ENCODE results near the gene GARIN3.
"Not testable (repeated sequence)": the region's sequence is repeated elsewhere in the genome, so short reads cannot be mapped to it uniquely, and the experiment has no call there.

Gene GARIN3

DNA sequence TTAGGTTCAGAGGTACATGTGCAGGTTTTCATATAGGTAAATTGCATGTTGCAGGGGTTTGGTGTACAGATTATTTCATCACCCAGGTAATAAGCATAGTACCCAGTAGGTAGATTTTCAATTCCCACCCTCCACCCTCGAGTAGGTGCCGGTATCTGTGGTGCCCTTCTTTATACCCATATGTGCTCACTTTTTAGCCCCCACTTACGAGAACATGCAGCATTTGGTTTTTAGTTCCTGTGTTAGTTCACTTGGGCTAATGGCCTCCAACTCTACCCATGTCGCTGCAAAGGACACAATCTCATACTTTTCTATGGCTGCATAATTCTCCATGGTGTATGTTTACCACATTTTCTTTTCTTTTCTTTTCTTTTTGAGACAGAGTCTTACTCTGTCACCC, 35.8 kb upstream of the GARIN3 start:
- no peak overlapping the region for H3K4me3 ChIP-seq (ENCODE audit: low read length)
- H3K36me3 ChIP-seq (ENCODE audit: control insufficient read depth, insufficient read depth, low read length, severe bottlenecking), result no peaks in the 10 kb centered on the region
- H3K4me1 ChIP-seq (ENCODE audit: control insufficient read depth, insufficient read depth, low read length), result no peaks in the 10 kb centered on the region
- H3K9ac ChIP-seq (ENCODE audit: low read length), result no peak overlapping the region
- no peak for DNase-seq (ENCODE audit: low read depth)
- no peaks in the 10 kb centered on the region for H3K27me3 ChIP-seq (replicated peaks; ENCODE audit: control insufficient read depth, insufficient read depth, low read length)
- peaks cover 12% of the 10 kb centered on the region for H3K9me3 ChIP-seq (ENCODE audit: control insufficient read depth, low read length)

DNA sequence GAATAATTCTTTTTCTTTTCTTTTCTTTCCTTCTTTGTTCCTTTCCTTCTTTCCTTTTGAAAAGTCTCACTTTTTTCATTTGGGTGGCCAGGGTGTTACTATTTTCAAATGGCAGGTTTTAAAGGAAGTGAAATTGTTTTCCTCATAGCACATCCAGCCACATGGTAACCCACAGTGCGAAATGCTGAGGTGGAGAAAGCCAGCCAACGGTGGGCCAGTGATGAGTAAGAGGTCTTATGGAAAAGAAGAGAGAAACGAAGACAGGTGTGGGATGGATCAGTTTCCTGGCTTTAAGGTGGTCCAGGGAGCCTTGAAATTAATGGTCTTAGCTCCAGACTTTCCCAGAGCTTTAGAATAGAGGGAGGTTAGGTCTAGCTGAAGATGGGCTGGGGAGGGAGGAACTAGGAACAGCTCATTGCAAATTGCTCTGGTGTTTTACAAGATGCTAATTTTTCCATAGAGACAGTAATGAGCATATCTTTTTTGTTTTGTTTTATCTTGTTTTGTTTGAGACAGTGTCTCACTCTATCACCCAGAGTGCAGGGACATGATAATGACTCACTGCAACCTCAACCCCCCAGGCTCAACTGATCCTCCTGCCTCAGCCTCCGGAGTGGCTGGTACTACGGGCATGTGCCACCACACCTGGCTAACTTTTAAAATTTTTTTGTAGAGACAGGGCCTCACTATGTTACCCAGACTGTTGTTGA, 32.4 kb upstream of the GARIN3 start:
- no peak overlapping the region for H3K9ac ChIP-seq (ENCODE audit: low read length)
- H3K9me3 ChIP-seq (ENCODE audit: control insufficient read depth, low read length), result no peaks in the 10 kb centered on the region
- H3K36me3 ChIP-seq (ENCODE audit: control insufficient read depth, insufficient read depth, low read length, severe bottlenecking), result no peaks in the 10 kb centered on the region
- no peak for DNase-seq (ENCODE audit: low read depth)
- H3K4me1 ChIP-seq (ENCODE audit: control insufficient read depth, insufficient read depth, low read length), result no peaks in the 10 kb centered on the region
- H3K27me3 ChIP-seq (replicated peaks; ENCODE audit: control insufficient read depth, insufficient read depth, low read length), result peaks cover 6% of the 10 kb centered on the region
- H3K4me3 ChIP-seq (ENCODE audit: low read length), result no peak overlapping the region

DNA sequence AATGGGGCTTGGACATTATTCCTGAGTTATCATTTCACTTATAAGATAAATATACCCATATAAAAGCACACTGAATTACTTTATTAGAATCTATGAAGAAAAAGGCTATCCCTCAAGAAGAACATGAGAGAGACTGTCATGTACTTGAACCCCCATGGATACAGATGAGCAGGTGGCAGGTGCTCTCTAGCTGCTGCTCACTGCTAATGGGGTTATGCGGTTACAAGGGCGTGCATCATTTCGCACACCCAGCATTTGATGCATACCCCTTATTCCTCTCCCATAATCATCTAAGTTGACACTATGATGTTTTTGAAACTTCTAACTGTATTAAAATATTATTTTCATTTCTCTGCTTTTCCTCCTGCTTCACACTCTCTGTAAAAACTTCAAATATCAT, 31.0 kb upstream of the GARIN3 start:
- H3K4me1 ChIP-seq (ENCODE audit: control insufficient read depth, insufficient read depth, low read length), result no peaks in the 10 kb centered on the region
- H3K36me3 ChIP-seq (ENCODE audit: control insufficient read depth, insufficient read depth, low read length, severe bottlenecking), result no peaks in the 10 kb centered on the region
- H3K9ac ChIP-seq (ENCODE audit: low read length), result no peak overlapping the region
- H3K4me3 ChIP-seq (ENCODE audit: low read length), result no peak overlapping the region
- no peak for DNase-seq (ENCODE audit: low read depth)
- H3K9me3 ChIP-seq (ENCODE audit: control insufficient read depth, low read length), result no peaks in the 10 kb centered on the region
- peaks cover 6% of the 10 kb centered on the region for H3K27me3 ChIP-seq (replicated peaks; ENCODE audit: control insufficient read depth, insufficient read depth, low read length)

DNA sequence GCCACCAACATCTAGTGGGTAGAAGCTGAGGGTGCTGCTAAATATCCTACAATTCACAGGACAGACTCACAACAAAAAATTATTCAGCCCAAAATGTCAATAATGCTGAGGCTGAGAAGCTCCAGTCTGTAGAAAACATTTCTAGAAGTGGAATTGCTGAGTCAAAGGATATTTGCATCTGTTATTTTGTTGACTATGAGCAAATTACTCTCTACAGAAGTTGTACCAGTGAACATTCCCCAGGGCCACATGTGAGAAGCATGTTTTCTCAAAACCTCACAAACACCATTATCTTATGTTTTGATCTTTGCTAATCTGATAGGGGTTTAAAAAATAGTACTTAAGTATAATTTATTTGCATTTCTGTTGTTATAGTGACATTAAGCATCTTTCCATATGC, 30.0 kb upstream of the GARIN3 start:
- H3K9ac ChIP-seq (ENCODE audit: low read length), result no peak overlapping the region

DNA sequence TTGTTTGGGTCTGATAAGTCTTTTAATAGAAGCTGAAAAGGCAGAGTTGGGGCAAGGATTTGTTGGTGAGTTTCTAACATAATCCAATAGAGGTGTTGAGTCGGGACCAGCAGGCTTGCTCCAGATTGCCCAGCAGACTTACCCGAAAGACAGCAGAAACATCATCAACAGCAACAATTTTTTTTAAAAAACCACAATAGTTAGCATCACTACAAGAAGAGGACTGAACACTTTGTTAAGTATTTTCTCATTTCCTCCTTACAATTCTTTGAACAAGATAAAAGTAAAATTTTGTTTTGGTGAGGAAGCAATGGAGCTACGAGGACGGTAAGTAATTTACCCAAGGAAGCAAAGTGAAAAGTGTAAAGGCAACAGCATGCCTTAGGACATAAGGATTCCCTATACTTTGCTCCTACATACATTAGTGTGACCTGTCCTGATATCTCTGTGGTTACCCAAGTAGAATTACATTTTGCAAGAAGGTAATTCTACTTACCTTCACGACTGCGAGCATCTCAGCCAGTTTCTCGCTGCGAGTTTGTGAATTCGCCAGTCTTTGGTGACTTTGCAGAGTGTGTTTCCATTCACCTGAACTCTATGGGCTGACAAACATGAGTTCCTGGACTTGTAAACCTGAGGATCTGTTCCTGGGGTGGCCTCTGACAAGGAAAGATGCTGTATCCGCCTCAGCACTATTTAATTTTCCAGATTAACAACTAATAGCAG, 27.8 kb upstream of the GARIN3 start:
- Histone ChIP-seq H3K9me3 (ENCODE audit: control insufficient read depth, low read length) (no peaks in the 10 kb centered on the region), H3K36me3 (ENCODE audit: control insufficient read depth, insufficient read depth, low read length, severe bottlenecking) (no peaks in the 10 kb centered on the region), H3K4me3 (ENCODE audit: low read length) (no peak overlapping the region), H3K27me3 (replicated peaks; ENCODE audit: control insufficient read depth, insufficient read depth, low read length) (peaks cover 10% of the 10 kb centered on the region), H3K4me1 (ENCODE audit: control insufficient read depth, insufficient read depth, low read length) (no peaks in the 10 kb centered on the region), H3K9ac (ENCODE audit: low read length) (no peak overlapping the region)
- no peak for DNase-seq (ENCODE audit: low read depth)

More for the DNA sequence above, 30.0 kb upstream of the GARIN3 start:
- no peaks in the 10 kb centered on the region for H3K9me3 ChIP-seq (ENCODE audit: control insufficient read depth, low read length)
- DNase-seq (ENCODE audit: low read depth), result no peak
- peaks cover 6% of the 10 kb centered on the region for H3K27me3 ChIP-seq (replicated peaks; ENCODE audit: control insufficient read depth, insufficient read depth, low read length)
- H3K4me1 ChIP-seq (ENCODE audit: control insufficient read depth, insufficient read depth, low read length), result no peaks in the 10 kb centered on the region
- H3K36me3 ChIP-seq (ENCODE audit: control insufficient read depth, insufficient read depth, low read length, severe bottlenecking), result no peaks in the 10 kb centered on the region
- no peak overlapping the region for H3K4me3 ChIP-seq (ENCODE audit: low read length)

DNA sequence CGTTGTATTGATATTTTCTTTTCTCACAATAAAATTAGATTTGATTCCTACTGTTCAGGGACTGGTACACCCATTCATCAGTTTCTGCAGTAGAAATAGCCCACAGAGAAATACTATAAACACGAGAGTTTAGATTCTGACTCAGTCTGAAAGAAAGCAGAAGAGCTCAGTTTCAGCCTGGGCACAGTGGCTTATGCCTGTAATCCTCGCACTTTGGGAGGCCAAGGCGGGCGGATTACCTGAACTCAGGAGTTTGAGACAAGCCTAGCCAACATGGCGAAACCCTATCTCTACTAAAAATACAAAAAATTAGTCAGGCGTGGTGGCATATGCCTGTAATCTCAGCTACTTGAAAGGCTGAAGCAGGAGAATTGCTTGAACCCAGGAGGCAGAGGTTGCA, 23.2 kb upstream of the GARIN3 start:
- H3K27me3 ChIP-seq (replicated peaks; ENCODE audit: control insufficient read depth, insufficient read depth, low read length), result peaks cover 19% of the 10 kb centered on the region
- H3K36me3 ChIP-seq (ENCODE audit: control insufficient read depth, insufficient read depth, low read length, severe bottlenecking), result no peaks in the 10 kb centered on the region
- H3K9me3 ChIP-seq (ENCODE audit: control insufficient read depth, low read length), result peaks cover 3% of the 10 kb centered on the region
- H3K4me1 ChIP-seq (ENCODE audit: control insufficient read depth, insufficient read depth, low read length), result no peaks in the 10 kb centered on the region
- DNase-seq (ENCODE audit: low read depth), result no peak
- no peak overlapping the region for H3K9ac ChIP-seq (ENCODE audit: low read length)
- no peak overlapping the region for H3K4me3 ChIP-seq (ENCODE audit: low read length)

DNA sequence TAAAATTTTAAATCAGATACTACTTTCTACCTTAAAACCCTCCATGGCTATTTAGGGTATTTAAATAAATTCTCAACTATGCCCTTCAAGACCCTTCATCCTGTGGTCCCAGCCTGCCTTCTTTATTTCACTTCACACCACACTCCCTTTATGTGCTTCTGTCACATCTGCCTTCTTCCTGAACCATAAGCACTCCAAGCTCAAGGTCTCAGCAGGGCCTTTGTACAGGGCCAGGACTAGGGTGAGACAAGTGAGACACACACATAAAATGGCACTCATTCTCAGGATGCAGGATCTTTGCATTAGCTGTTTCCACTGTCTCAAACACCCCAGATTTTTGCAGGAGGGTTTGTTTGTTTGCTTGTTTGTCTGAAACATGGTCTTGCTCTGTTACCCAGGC, 22.2 kb upstream of the GARIN3 start:
- Histone ChIP-seq H3K9ac (ENCODE audit: low read length) (no peak overlapping the region), H3K4me3 (ENCODE audit: low read length) (no peak overlapping the region), H3K4me1 (ENCODE audit: control insufficient read depth, insufficient read depth, low read length) (no peaks in the 10 kb centered on the region), H3K36me3 (ENCODE audit: control insufficient read depth, insufficient read depth, low read length, severe bottlenecking) (no peaks in the 10 kb centered on the region), H3K9me3 (ENCODE audit: control insufficient read depth, low read length) (peaks cover 6% of the 10 kb centered on the region), H3K27me3 (replicated peaks; ENCODE audit: control insufficient read depth, insufficient read depth, low read length) (peaks cover 14% of the 10 kb centered on the region)
- no peak for DNase-seq (ENCODE audit: low read depth)

DNA sequence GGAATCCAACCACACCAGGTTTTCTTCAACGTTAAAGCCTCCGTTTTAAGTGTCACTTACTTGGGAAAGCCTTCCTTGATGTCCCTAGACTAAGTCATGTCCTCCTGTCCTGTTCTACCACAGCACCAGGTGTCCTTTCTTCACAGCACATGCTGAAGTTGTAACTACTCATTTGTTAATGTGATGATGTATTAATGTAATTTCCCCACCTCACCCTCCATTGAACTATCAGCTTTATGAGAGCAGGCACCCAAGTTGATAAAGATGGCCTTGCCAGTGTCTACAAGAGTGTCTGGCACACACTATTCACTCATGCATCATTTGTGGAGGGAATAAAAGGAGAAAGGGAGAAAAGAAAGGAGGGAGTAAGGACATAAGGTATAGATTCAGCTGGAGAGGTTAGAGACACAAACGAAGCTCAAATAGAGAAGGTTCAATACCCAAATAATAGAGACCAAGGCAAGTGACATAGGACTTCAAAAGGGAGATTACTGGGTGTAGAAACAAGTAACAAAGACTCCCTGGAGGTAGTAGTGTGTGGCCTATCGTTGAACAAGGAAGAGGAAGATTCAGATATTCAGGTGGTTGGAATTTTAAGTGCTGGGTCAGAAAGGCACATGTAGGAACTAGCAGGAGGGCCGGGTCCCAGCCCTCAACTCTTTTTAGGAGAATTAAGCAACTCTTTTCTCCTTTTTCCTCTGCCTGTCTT, 21.1 kb upstream of the GARIN3 start:
- Histone ChIP-seq H3K9ac (ENCODE audit: low read length) (no peak overlapping the region), H3K4me3 (ENCODE audit: low read length) (no peak overlapping the region), H3K27me3 (replicated peaks; ENCODE audit: control insufficient read depth, insufficient read depth, low read length) (peaks cover 14% of the 10 kb centered on the region), H3K4me1 (ENCODE audit: control insufficient read depth, insufficient read depth, low read length) (no peaks in the 10 kb centered on the region), H3K36me3 (ENCODE audit: control insufficient read depth, insufficient read depth, low read length, severe bottlenecking) (no peaks in the 10 kb centered on the region), H3K9me3 (ENCODE audit: control insufficient read depth, low read length) (peaks cover 6% of the 10 kb centered on the region)
- no peak for DNase-seq (ENCODE audit: low read depth)

DNA sequence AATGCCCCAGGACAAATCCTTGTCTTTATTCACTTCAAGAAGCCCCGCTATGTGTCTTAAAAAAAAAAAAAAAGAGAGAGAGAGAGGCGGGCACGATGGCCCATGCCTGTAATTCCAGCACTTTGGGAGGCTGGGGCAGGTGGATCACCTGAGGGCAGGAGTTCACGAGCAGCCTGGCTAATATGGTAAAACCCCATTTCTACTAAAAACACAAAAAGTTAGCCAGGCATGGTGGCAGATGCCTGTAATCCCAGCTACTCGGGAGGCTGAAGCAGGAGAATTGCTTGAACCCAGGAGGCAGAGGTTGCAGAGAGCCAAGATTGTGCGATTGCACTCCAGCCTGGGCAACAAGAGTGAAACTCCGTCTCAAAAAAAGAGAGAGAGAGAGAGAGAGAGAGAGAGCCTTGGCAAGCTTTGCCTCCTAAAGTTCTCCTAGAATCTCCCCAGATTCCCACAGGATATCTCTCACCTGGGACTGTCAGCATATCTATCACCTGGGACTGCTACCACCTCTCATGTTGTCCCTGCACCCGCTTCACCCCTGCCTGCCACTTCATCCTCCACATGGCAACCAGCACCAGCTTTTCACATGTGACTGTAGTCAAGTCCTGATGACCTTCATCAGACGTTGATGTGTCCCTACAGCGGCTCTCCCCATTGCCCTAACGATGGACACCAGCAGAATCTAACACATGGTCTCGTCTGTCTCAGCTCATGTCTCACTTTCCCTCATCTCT, 20.4 kb upstream of the GARIN3 start:
- no peaks in the 10 kb centered on the region for H3K4me1 ChIP-seq (ENCODE audit: control insufficient read depth, insufficient read depth, low read length)
- H3K9me3 ChIP-seq (ENCODE audit: control insufficient read depth, low read length), result peaks cover 6% of the 10 kb centered on the region
- H3K27me3 ChIP-seq (replicated peaks; ENCODE audit: control insufficient read depth, insufficient read depth, low read length), result peaks cover 14% of the 10 kb centered on the region
- H3K36me3 ChIP-seq (ENCODE audit: control insufficient read depth, insufficient read depth, low read length, severe bottlenecking), result no peaks in the 10 kb centered on the region
- H3K4me3 ChIP-seq (ENCODE audit: low read length), result no peak overlapping the region
- no peak for DNase-seq (ENCODE audit: low read depth)
- no peak overlapping the region for H3K9ac ChIP-seq (ENCODE audit: low read length)

DNA sequence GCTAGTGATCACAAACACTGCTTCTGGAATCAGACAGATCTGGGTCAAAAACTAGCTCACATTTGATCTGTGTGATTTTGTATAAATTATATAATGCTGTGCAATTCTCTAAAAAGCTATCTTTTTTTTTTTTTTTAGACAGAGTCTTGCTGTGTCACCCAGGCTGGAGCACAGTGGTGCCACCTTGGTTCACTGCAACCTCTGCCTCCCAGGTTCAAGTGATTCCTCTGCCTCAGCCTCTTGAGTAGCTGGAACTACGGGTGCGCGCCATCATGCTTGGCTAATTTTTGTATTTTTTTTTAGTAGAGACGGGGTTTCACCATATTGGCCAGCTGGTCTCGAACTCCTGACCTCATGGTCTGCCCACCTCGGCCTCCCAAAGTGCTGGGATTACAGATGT, 19.1 kb upstream of the GARIN3 start:
- H3K4me3 ChIP-seq (ENCODE audit: low read length); H3K9me3 ChIP-seq (ENCODE audit: control insufficient read depth, low read length); H3K9ac ChIP-seq (ENCODE audit: low read length); DNase-seq (ENCODE audit: low read depth); H3K4me1 ChIP-seq (ENCODE audit: control insufficient read depth, insufficient read depth, low read length); H3K36me3 ChIP-seq (ENCODE audit: control insufficient read depth, insufficient read depth, low read length, severe bottlenecking): not testable (repeated sequence)
- peaks cover 13% of the 10 kb centered on the region for H3K27me3 ChIP-seq (replicated peaks; ENCODE audit: control insufficient read depth, insufficient read depth, low read length)

DNA sequence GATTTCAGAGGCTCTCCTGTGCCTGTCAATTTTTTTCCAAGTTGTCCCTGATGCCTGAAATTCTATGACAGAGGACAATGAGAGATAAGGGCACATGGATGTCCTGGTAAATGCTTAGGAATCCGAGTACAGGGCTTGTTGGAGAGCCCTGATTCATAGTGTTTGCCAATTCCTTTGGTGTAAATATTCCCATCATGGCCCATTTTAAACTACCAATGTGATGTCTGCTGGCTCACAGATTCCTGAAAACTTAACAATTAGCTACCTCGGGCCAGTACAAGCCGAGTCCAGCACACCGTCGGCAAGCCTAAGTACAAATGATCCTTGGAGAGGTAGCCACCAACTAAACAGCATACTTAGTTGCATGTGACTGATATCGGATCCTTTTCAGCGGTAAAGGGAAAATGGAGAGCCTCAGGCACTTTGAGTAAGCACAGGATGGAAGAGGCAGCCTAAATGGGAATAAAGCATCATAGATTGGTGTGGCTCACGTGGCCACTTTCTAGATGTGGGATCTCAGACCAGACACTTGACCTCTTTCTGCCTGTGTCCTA, 18.1 kb upstream of the GARIN3 start:
- H3K9ac ChIP-seq (ENCODE audit: low read length), result no peak overlapping the region
- H3K9me3 ChIP-seq (ENCODE audit: control insufficient read depth, low read length), result peaks cover 6% of the 10 kb centered on the region
- H3K27me3 ChIP-seq (replicated peaks; ENCODE audit: control insufficient read depth, insufficient read depth, low read length), result peaks cover 18% of the 10 kb centered on the region
- no peak overlapping the region for H3K4me3 ChIP-seq (ENCODE audit: low read length)
- no peaks in the 10 kb centered on the region for H3K36me3 ChIP-seq (ENCODE audit: control insufficient read depth, insufficient read depth, low read length, severe bottlenecking)
- no peak for DNase-seq (ENCODE audit: low read depth)
- no peaks in the 10 kb centered on the region for H3K4me1 ChIP-seq (ENCODE audit: control insufficient read depth, insufficient read depth, low read length)
